HG03342 (cell line): Measurements from ENCODE around the gene RETREG1.
"Not testable (repeated sequence)": the region's sequence is repeated elsewhere in the genome, so short reads cannot be mapped to it uniquely, and the experiment has no call there.

Experiments
- ATAC-seq: cut with Tn5 transposase; IDR thresholded peaks from one replicate; pipeline ENCODE4 v1.9.1; 2021; ENCODE audit warnings: mild to moderate bottlenecking, moderate library complexity; ENCODE audit not compliant: unreplicated experiment

RETREG1 gene

DNA sequence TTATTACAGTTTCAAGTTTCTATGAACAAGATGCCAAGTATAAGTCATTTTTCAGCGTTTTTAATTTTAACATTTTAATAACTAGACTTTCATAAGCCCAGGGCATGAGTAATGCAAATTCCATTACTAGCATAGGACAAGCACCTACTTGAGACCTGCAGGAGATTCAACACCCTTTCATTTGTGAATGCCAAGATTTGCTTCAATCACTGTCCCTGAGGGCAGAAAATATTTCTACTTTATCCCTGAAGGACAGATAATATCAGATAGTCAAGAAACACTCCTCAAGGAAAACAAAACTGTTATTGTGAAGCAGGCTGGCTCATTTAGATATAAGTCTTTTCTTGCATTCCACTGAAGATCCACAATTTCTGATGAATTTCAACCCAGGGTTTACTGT is 123.5 kb downstream of the RETREG1 start:
- ATAC-seq: no peak

DNA sequence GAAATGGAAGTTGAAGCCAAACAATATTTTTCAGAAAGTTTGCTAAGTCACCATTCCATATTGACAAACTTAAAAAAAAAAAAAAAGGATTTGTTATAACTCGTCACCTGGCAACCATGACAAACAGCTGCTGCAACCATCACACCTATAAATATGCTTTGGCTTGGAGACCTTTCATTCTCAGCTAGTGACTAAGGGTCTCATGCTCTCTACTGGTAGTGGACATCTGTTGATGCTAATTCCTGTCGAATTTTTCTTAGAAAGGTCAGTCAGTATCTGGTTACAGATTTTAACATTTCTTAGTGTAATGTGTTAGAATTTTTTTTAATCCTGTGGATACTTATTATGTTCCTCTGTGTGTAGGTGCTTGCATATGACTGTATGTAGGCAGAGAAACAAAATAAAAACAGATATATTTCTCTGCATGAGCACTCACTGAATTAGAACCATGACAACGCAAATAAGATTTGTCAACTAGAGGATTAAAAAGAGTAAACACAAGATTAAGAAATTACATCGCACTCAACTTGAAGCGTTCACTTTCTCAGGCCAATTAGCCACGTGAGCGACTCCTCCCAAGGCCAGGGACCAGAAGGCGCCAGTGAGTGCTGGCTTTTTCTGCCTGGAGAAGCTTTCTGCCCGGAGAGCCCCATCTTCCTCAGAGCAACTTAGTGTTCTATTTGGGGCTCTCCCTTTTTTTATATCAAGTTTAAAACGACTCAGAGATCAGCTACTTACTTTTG is 124.2 kb downstream of the RETREG1 start:
- no peak for ATAC-seq

DNA sequence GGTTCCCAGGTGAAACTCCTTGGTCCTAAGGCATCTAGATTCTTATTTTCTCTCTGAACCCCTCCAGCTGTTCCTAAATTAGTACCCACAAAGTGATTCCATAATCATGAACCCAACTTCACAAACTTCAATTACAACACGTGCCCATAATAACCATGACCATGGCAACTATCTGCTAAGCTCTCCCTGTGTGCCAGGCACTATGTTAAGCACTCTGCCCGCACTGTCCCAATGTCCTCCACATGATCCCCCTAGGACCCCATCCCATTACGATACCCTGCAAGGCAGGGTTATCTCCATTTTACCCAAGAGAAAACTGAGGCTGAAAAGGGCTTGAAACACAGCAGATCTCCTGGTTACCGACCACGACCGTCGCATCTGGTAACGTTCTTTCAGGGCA is 125.9 kb downstream of the RETREG1 start:
- ATAC-seq: no peak

DNA sequence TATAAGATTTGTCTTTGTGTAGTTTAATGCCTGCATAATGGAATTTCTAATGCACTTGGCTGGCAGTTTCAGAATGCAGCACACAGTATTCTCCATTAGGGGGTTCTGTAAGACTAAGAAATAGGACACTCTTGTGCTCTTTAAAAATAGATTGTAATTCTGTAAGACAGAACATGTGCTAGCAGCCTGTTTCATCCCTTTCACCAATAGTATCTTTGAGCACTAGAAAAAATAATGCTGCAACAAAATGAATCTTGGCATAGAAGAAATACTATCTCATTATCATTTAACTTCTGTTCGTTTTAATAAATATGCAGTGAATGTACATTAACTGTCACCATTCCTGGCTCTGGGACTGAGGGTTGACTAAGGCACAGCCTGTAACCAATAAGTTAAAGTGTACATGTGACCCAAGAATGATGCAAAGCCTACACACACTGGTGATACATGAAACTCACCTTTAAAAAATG is 127.4 kb downstream of the RETREG1 start:
- ATAC-seq: peak; percentile 65

DNA sequence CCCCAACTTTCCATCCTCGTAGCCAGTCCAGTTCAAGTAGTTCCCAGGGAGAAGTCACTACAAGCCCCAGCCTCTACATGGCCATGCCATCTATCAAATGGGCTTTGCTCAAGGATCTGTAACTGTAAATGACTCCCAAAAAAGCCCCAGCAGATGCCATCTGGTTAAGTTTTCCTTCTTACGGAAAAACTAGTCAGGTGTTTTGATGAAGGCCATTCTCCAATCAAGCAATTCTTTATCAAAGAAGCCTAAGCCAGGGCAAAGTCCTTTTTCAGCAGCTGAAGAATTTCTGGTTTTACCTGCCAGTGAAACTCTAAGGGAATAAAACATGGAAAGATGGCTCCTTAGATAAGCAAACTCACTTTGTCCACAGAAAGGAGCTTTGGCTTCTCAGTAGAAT is 129.3 kb downstream of the RETREG1 start:
- no peak for ATAC-seq

DNA sequence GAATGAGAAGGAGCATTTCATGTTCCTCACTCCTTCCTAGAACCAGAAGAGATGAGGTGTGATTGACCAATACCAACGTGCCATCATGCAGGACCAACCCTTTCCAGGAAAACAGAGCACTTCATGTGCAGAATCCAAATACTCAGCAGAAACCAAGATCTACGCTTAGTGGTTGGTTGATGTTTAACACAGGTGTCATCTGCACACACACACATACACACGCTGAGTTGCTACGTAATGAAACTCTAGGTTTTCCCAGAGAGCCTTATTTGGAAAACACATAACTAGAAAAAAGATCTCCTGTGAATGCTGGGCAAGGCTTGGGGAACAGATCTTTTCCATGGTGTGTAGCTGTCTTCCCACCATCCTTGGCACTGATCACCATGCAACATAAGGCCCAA is 130.1 kb downstream of the RETREG1 start:
- ATAC-seq: no peak

DNA sequence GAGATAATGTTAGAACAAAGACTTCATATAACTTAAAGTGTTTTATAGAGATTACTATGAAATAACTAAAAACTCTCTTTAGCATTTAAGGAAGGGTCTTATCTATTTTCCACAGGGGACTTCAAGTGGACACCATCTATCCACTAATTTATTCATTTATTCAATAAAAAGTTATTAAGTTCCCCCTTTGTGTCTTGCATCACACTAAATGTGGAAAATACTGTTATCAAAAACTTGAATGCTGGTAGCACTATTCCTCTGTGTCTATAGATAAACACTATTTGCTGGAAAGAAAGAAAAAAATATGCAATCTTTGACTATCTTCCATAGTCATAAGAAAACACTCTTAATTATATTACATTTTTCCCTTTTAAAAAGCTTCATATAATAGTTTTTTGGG is 131.1 kb downstream of the RETREG1 start:
- no peak for ATAC-seq

DNA sequence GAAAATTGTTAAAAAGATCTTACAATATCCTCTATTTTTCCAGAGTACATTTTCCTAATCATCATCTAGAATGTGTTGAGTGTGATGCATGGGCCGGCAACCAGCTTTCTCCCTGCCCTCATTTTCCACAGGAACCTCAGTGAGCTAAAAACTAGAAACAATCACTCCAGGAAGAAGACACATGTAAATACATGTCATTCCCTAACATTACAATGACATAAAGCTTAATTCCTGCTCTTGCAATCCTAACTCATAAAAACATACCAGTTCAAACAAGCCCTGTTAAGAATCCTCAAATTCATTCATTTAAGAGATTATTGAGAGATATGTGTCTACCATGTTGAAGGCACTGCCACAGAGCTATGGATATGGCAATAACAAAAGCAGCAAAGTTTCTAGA is 132.7 kb downstream of the RETREG1 start:
- no peak for ATAC-seq

DNA sequence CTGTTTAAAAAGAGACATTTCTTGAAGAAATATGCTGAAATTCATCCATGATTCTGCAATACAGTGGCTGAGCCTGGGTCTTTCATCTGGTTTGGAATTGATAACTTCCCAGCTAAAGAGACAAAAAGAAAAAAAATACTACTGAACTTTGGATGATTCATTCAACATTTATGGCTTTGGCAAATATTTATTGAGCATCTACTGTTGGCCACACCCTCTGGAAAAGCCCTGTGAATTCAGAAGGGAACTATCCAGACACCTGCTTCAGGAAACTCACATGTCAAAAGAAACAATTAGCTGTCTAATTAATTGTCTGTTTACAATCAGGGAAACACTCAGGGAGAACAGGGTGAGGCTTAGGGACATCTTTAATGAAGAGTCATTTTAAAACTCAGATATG is 133.4 kb downstream of the RETREG1 start:
- ATAC-seq: no peak

DNA sequence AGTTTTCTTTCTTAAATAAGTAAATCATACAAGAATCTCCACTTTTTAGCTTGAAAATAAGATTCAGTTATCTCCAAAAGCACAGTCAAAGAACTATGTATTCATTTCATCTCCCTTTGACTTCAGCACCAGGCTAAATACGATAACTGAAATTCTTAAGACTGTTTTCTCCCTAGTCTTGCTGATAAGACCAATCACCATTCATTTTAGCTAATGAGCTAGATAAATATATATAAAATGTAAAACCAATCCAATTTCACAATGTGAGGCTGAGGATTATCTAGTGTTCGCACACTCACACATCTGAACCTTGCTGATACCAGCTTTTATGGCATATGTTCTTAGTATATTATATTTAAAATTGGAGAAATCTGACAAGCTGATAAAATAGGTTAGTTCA is 133.9 kb downstream of the RETREG1 start:
- ATAC-seq: no peak

DNA sequence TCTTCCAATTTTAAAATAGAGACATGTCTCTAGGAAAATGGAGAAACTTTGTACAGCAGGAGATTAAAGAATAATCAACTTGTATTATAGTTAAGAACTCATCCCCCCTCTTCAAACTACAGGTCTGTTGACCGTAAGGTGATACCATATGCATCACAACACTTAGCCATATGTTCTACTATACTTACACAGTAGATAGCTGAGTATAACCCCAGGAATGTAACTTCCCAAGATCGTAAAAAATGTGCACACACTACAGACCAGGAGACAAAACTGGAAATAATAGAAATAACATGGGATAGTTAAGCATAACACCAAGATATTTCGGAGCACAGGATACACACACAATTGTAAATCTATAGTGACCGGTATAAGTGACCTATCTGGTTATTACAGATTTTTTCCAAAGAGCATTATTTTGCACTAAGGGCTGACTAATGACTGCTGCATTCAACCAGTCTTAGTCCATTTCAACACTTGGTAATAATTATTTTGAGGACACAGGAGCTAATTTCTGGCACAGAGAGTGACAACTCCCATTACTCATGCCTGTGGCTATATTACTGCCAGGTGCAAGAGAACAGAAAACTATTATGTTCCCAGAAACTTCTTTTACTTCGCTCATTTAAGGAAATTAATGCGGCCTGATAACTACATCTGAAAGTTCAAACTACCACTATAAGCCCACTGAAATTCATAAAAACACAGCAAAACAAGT is 135.8 kb downstream of the RETREG1 start:
- ATAC-seq: no peak

DNA sequence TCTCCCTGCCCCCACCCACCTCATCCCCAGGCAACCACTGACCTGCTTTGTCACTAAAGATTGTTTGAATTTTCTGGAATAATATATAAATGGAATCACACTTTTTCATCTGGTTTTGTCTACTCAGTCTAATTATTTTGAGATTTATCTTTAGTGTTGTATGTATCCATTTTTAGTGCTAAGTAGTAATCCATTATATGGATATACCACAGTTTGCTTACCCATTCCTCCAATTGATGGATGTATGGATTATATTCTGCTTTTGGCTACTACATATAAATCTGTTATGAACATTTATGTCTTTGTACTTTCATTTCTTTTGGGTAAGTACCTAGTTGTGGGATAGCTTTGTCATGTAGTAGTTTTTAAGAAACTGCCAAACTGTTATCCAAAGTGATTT is 136.7 kb downstream of the RETREG1 start:
- ATAC-seq: no peak

DNA sequence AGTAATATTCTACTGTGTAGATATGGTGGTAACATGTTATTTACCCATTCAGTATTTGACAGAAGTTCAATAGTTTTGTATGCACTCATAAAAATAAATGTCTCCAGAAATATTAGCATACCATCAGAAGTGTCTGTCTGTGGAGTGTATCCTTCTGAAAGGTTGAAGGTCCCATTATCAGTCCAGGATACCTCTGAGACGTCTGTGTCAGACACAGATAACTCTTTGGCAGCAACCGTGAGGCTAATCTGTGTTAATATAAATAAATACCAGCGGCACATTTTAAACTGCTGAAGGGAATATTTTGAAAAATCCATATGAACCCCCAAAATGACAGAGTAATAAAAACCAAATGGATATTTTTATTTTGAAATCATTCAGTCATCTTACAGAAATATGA is 139.3 kb downstream of the RETREG1 start:
- no peak for ATAC-seq

DNA sequence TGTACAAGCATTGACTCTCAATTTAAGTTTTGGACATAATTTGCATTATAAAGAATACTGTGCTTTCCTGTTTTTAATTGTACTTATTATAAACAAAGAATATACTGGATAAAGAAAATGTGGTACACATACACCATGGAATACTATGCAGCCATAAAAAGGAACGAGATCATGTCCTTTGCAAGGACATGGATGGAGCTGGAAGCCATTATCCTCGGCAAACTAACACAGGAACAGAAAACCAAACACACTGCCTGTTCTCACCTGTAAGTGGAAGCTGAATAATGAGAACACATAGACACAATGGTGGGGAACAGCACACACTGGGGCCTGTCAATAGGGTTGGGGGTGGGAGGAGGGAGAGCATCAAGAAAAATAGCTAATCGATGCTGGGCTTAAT is 140.4 kb downstream of the RETREG1 start:
- not testable (repeated sequence) for ATAC-seq

DNA sequence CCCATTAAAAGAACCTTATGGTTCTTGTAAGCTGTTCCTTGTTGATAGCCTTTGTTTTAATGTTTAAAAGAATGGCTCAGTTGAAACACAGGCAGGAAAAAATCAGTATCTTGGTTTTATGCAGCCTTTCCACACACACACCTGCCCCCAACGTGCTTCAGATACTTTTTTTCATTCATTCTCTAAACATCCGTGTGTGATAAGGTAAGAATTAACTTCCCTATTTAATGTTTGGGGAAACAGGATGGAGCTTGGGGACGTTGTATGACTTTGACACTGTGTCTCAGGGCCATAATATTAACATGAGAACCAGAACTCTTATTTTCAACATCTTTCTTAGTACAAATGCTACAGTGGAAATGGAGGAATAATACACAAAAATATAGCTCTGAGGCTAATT is 145.4 kb downstream of the RETREG1 start:
- no peak for ATAC-seq

DNA sequence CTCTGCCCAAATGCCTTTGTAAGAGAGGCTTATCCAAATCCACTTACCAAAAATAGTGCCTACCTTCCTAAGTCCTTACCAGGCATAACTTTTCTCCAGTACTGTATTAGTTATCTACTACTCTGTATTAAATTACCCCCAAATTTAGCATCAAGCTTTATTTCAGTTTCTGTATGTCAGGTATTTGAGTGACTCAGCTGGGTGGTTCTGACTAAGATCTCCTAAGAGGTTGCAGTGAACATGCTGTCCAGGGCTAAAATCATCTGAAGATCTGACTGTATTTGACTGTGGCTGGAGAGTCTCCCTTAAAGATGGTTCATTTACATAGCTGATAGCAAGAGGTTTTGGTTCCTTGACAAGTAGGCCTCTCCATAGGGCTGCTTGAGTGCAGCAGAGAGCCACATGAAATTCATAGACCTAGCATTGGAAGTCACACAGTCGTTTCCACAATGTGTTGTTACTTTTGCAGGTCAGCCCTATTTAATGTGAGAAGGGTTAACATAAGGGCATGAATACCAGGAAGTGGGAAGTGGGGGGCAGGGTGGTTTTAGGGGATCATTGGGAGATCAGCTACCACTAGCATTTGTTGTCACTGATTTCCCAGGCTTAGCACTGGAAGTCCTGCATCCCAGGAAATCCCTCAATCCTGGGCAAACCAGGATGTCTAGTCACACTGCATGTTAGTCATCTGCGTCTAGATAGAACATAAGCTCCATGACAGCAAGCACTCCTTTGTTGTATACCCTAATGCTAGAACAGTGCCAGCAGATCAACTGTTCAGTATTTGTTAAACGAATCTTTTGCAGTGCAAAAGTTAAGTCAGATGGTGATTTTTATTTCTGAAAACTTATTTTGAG is 149.2 kb downstream of the RETREG1 start:
- ATAC-seq: peak; percentile 81

DNA sequence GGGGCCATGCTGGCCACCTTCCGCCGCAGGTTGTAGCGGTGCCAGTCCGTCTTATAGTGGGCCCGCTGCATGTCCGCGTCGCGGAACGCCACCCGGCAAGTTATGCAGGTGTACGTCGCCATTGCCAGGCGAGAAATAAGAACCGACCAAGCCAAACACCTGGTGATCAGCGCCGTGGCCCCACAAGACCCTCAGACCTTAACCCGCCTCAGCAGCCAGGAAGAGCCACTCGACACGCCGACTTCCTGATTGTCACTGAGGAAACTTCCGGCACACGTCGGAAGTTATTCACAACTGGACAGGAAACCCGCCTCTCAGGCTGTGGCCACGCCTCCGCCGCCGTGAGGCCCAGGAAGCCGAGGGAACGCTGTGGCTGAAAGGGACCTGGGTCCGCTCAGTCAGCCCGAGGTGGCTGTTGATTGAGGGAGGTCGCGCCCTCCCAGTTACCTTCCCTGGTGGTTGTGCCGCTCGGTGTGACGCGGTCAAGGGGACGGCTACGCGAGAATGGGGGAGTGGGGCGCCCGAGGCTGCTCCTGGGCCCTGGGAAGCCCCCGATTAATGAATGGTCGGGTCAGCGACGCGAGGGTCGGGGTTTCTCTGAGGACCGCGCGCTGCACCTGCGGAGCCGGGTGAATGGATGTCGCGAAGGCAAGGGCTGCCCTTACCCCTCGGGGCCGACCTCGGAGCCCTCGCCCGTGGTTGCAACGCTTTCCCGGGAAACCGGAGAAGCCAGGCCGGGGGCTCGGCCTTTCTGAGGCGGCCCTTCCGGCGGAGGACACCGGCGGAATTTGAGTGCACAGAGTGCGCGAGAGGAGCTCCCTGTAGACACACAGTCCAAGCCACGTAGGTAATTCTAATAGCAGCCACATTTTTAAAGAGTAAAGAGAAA is 151.0 kb downstream of the RETREG1 start, which contains the start of gene ZNF622:
Gene ZNF622 (minus strand): TSS at position 257 of the 889 bp plus-strand sequence. CDS start 135 bp downstream, at position 122.
- peak; percentile 86 for ATAC-seq

DNA sequence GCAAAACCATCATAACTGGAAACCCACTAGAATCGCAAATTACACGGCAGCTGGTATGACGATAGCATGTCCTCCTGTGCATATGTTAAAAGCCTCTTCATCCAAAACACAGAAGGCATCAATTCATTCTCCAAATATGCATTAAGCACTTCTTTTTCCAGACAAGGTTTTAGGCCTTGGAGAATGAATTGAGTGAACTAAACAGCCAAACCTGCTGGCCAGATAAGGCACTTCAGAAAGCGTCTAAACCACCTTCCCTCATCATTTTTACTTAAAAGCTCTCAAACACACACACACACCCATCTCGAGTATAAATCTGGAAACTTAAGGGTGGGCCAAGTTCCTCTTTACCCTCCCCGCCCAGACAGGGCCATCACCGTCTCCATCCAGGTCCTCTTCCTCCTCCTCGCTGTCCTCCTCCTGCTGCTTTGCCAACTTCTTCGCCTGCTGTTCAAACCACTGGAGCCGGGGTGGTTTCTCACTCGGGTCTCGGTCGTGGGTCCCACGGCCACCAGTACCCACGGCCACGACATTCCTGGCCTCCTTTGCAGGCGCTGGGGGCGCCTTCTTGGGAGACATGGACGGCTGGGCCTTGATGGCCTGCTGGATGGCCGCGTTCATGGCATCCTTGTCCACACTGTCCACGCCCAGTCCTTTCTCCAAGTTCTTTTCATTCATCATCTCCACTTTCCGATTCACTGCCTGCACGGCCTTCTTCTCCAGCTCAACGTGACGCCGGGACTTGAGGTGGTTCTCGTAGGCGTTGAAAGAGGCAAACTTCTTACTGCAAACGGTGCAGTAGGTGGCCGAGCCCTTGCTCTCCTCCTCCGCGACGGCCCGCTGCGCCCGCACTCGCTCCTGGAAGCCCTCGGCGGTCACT is 151.9 kb downstream of the RETREG1 start:
- no peak for ATAC-seq

DNA sequence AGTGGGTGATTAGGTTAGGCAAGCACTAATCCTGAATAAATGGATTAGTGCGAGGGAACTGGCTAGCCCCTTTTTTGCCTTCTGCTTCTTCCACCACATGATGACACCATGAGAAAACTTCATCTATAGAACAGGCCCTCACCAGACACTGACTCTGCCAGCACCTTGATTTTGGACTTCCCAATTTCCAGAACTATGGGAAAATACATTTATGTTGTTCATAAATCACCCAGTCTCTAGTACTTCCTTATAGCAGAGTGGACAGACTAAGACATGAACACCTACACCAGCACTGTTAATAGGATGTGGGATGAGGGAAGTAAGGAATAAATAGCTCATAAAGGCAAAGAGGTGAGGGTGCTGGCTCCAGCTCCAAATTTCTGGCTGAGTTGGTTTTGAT is 152.6 kb downstream of the RETREG1 start:
- ATAC-seq: no peak
